Measurements from ENCODE around the gene MRRF. TPM values are rescaled to one million over a fixed set of nuclear protein-coding genes. Genes with fewer than 3 reads are reported as not detected.
A peak's percentile ranks its signal among the peaks of the same experiment; 100 is the strongest.

The MRRF gene
- total and polyA plus RNA-seq, 4 experiments from 2014 or later: 15.6 to 27.3 (median 22.5) TPM

DNA sequence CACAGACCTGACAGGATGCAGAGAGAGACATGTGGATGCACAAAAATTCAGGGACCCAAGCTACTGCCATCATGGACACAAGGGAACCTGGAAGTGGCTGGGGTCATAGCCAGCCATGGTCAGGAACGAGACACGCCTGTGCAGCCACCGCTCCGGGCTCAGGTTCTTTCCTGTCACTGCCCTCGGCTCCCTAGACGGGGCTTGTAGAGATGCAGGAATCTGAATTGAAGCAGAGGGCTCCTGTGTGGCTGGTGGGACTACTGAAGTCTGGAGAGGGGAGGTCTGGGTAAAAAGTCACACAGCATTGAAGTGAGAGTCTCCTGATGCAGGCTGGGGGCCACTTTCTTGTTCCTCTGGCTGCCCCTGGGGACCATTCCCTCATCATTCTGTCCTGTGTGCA, 73.9 kb downstream of the MRRF start:
- intact Hi-C loops (cut with micrococcal nuclease): no loop called here
- DNase-seq: no peak
- Histone ChIP-seq H3K36me3 (ENCODE audit: insufficient read depth, low read length) (no peaks in the 10 kb centered on the region), H3K27ac (ENCODE audit: low read depth, low read length) (no peak overlapping the region), H3K9me3 (ENCODE audit: control insufficient read depth in 1 of 2, low read length in 2 of 2) (no peaks in the 10 kb centered on the region), H3K4me1 (ENCODE audit: insufficient read depth, low read length) (no peaks in the 10 kb centered on the region), H3K4me3 (ENCODE audit: low read length in 2 of 2) (no peak overlapping the region), H3K27me3 (ENCODE audit: insufficient read depth, low read length) (no peaks in the 10 kb centered on the region)
- Mint-ChIP-seq H3K4me3 (no peak overlapping the region), H3K36me3 (no peaks in the 10 kb centered on the region), H3K4me1 (no peaks in the 10 kb centered on the region), H3K27me3 (peaks cover 2% of the 10 kb centered on the region in 2 donors), H3K9me3 (no peaks in the 10 kb centered on the region), H3K27ac (no peak overlapping the region)
- CTCF ChIA-PET (ENCODE audit: partially characterized antibody): interaction anchor here (2.0 to 4.6 kb wide), 2 partner anchors 12 to 239 kb away, joined by 8 to 20 read pairs; no protein-coding TSS in a partner anchor
- POLR2A ChIA-PET (ENCODE audit: partially characterized antibody): no interaction called here

DNA sequence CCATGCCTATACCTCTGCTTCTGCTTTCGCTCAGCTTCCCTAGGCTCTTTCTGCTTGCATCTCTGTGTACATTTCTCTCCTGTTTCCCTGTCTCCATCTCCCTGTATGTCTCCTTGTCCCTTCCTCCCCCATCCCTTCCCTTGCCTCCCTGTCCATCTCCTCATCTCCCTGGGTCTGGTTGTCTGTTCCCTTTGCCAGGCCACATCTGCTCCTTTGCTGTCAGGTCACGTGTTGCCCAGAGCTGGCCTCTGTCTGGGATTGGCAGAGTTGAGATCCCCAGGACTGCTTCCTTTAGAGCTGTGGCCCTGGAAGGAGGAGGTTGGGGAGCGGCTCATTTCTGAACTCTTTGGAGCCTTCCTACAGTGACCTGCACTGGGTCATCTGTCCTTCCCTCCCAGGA, 74.3 kb downstream of the MRRF start:
- ChIA-PET POLR2A (ENCODE audit: partially characterized antibody) (no interaction called here), CTCF (ENCODE audit: partially characterized antibody) (interaction anchor here (2.0 to 4.6 kb wide), 2 partner anchors 11 to 240 kb away, joined by 8 to 20 read pairs; no protein-coding TSS in a partner anchor)
- intact Hi-C loops (cut with micrococcal nuclease): no loop called here
- DNase-seq: no peak
- H3K4me3 Mint-ChIP-seq: no peak overlapping the region
- Histone ChIP-seq H3K36me3 (ENCODE audit: insufficient read depth, low read length) (no peaks in the 10 kb centered on the region), H3K4me3 (ENCODE audit: low read length in 2 of 2) (no peak overlapping the region), H3K9me3 (ENCODE audit: control insufficient read depth in 1 of 2, low read length in 2 of 2) (no peaks in the 10 kb centered on the region), H3K27me3 (ENCODE audit: insufficient read depth, low read length) (no peaks in the 10 kb centered on the region), H3K27ac (ENCODE audit: low read depth, low read length) (no peak overlapping the region), H3K4me1 (ENCODE audit: insufficient read depth, low read length) (no peaks in the 10 kb centered on the region)
- no peaks in the 10 kb centered on the region for H3K9me3 Mint-ChIP-seq
- H3K27me3 Mint-ChIP-seq: peaks cover 3 to 4% of the 10 kb centered on the region in 2 donors
- H3K4me1 Mint-ChIP-seq: no peaks in the 10 kb centered on the region
- no peak overlapping the region for H3K27ac Mint-ChIP-seq
- H3K36me3 Mint-ChIP-seq: no peaks in the 10 kb centered on the region

DNA sequence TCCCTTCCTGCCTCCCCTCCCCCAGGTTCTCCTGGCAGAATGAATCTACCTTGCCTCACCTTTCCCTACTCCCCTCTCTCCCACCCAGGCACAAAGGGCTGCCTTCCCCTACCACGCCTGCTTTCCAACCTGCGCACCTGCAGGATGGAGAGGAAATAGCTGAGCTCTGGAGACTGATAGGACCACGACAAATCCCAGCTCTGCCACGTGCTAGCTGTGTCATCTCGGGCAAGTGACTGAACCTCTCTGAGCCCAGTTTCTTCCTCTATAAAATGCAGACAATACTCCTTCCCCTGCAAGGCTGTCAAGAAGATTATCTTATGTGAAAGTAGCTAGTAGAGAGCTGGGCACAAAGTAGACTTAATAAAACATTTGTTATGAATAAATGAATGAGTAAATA, 74.9 kb downstream of the MRRF start:
- Mint-ChIP-seq H3K27me3 (peaks cover 4 to 5% of the 10 kb centered on the region in 2 donors), H3K9me3 (no peaks in the 10 kb centered on the region), H3K36me3 (no peaks in the 10 kb centered on the region), H3K4me1 (no peaks in the 10 kb centered on the region), H3K27ac (no peak overlapping the region), H3K4me3 (no peak overlapping the region)
- H3K36me3 ChIP-seq (ENCODE audit: insufficient read depth, low read length): no peaks in the 10 kb centered on the region
- H3K4me3 ChIP-seq (ENCODE audit: low read length in 2 of 2): no peak overlapping the region
- H3K27me3 ChIP-seq (ENCODE audit: insufficient read depth, low read length): no peaks in the 10 kb centered on the region
- intact Hi-C loops (cut with micrococcal nuclease): no loop called here
- CTCF ChIA-PET (ENCODE audit: partially characterized antibody): interaction anchor here (2.0 to 4.6 kb wide), 2 partner anchors 11 to 241 kb away, joined by 8 to 20 read pairs; no protein-coding TSS in a partner anchor
- no peaks in the 10 kb centered on the region for H3K9me3 ChIP-seq (ENCODE audit: control insufficient read depth in 1 of 2, low read length in 2 of 2)
- no peak overlapping the region for H3K27ac ChIP-seq (ENCODE audit: low read depth, low read length)
- no peak for DNase-seq
- POLR2A ChIA-PET (ENCODE audit: partially characterized antibody): no interaction called here
- H3K4me1 ChIP-seq (ENCODE audit: insufficient read depth, low read length): no peaks in the 10 kb centered on the region

DNA sequence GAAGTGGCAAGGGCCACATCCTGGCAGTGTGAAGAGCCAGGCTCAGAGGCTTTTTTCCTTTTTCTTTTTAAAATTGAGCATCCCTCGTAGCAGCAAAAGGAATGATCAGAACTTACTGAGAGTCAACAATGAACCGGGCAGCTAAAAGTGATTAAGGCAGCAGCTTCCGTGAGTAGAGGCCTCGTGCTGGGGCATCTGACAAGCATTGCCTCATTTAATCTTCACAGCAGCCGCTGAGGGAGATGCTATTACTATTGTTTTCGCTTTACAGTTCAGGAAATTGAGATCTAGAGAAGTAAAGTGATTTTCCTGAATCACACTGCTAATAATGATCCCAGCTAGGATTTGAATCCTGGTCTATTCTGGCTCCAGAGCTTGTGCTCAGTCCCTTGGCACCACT, 75.5 kb downstream of the MRRF start:
- intact Hi-C loops (cut with micrococcal nuclease): no loop called here

DNA sequence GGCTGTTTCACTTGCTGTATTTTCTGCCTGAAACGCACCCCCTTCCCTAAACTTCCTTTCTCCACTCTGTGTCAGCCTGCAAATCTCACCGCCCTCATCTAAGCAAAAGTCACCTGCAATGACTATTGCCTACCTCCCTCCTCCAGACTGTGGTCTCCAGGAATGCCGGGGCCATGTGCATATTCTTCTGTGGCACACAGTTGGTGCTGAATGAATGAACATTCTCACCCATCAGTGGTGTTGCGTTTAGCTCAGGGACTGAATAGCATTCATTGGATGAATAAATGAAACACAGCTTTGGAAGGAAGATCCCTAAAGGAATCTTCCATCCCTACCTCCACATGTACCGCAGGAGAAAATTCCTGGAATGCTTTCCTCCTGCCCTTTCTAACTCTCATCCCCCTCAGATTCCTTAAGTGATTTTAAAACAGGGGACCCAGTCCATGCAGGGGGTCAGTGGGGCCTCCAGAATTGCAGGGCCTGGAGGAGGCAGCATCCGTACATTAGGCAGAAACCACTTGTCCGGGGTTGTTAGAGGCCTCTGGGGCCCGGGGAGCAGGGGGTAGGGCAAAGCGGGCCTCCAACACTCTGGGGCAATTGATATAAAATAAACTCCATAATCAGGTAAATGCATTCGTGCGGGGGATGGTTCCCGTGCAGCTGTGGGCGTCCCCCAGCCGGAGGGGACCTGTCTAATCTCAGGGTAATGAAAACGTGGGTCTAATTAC, 77.8 kb downstream of the MRRF start:
- CTCF ChIA-PET (ENCODE audit: partially characterized antibody): interaction anchor here (1.1 kb wide), 1 partner anchor 243 kb away, joined by 3 read pairs; no protein-coding TSS in a partner anchor
- no peak overlapping the region for H3K4me3 ChIP-seq (ENCODE audit: low read length in 2 of 2)
- H3K27me3 ChIP-seq (ENCODE audit: insufficient read depth, low read length): peaks cover 3% of the 10 kb centered on the region
- no peaks in the 10 kb centered on the region for H3K36me3 Mint-ChIP-seq
- no peak overlapping the region for H3K4me3 Mint-ChIP-seq
- peaks cover 11 to 22% of the 10 kb centered on the region in 2 donors for H3K27me3 Mint-ChIP-seq
- POLR2A ChIA-PET (ENCODE audit: partially characterized antibody): no interaction called here
- H3K4me1 ChIP-seq (ENCODE audit: insufficient read depth, low read length): peaks cover 4% of the 10 kb centered on the region
- intact Hi-C loops (cut with micrococcal nuclease): no loop called here
- no peak for DNase-seq
- H3K27ac Mint-ChIP-seq: peak overlapping the region in 1 of 7 donors; percentile 15
- H3K9me3 Mint-ChIP-seq: no peaks in the 10 kb centered on the region
- peaks cover 0 to 4% (median 2%) of the 10 kb centered on the region in 4 donors for H3K4me1 Mint-ChIP-seq
- no peaks in the 10 kb centered on the region for H3K36me3 ChIP-seq (ENCODE audit: insufficient read depth, low read length)
- H3K9me3 ChIP-seq (ENCODE audit: control insufficient read depth in 1 of 2, low read length in 2 of 2): no peaks in the 10 kb centered on the region
- no peak overlapping the region for H3K27ac ChIP-seq (ENCODE audit: low read depth, low read length)

More for the DNA sequence above, 75.5 kb downstream of the MRRF start:
- H3K27me3 ChIP-seq (ENCODE audit: insufficient read depth, low read length): no peaks in the 10 kb centered on the region
- ChIA-PET CTCF (ENCODE audit: partially characterized antibody) (interaction anchor here (2.0 to 4.6 kb wide), 2 partner anchors 10 to 241 kb away, joined by 8 to 20 read pairs; no protein-coding TSS in a partner anchor), POLR2A (ENCODE audit: partially characterized antibody) (no interaction called here)
- H3K27ac ChIP-seq (ENCODE audit: low read depth, low read length): no peak overlapping the region
- no peak for DNase-seq
- H3K36me3 ChIP-seq (ENCODE audit: insufficient read depth, low read length): no peaks in the 10 kb centered on the region
- H3K27ac Mint-ChIP-seq: no peak overlapping the region
- H3K4me1 ChIP-seq (ENCODE audit: insufficient read depth, low read length): no peaks in the 10 kb centered on the region
- H3K36me3 Mint-ChIP-seq: no peaks in the 10 kb centered on the region
- no peaks in the 10 kb centered on the region for H3K9me3 Mint-ChIP-seq
- H3K9me3 ChIP-seq (ENCODE audit: control insufficient read depth in 1 of 2, low read length in 2 of 2): no peaks in the 10 kb centered on the region
- H3K4me3 ChIP-seq (ENCODE audit: low read length in 2 of 2): no peak overlapping the region
- H3K4me1 Mint-ChIP-seq: no peaks in the 10 kb centered on the region
- H3K4me3 Mint-ChIP-seq: no peak overlapping the region
- H3K27me3 Mint-ChIP-seq: peaks cover 6% of the 10 kb centered on the region in 2 donors

DNA sequence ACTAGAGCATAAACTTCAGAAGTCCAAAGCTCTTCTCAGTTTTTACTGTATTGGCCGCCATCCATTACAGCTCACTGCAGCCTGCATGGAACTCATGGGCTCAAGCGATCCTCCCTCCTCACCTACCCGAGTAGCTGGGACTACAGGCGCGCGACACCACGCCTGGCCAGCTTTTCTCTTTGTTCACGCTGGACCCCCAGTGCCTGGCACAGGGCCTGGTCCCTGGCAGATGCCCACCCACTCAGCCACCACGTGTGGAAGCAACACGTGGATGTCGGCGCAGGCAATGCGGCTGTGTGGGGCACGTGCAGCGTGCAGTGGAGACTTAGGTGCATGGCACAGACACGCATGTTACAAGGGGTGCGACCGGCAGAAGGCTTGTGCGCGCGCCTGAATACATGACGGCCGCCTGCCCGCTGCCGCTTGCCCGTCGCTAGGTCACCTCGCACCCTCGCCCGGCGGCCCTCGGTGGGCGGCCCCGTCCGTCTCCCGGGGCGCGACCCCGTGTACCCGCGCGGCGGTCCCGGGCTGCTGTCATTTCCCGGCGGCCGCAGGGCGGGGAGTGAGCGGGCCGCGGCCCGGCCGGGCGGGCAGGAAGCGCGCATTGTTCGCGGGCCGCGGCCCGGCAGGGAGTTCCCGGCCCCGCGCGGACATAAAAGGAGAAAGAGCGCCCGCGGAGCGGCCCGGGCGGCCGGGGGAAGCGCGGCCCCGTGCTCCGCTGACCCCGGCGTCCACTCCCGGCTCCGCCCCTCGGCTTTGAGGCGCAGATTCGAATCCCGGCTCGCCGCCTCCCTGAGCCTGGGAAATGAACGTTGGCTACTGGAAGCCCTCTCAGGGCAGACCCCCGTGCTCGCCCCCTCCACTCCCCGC, 82.0 kb downstream of the MRRF start:
- Histone ChIP-seq H3K9me3 (ENCODE audit: control insufficient read depth in 1 of 2, low read length in 2 of 2) (no peaks in the 10 kb centered on the region), H3K36me3 (ENCODE audit: insufficient read depth, low read length) (no peaks in the 10 kb centered on the region), H3K4me1 (ENCODE audit: insufficient read depth, low read length) (peaks cover 7% of the 10 kb centered on the region), H3K27me3 (ENCODE audit: insufficient read depth, low read length) (peaks cover 13% of the 10 kb centered on the region), H3K4me3 (ENCODE audit: low read length in 2 of 2) (peak overlapping the region in 1 of 2 donors; percentile 28), H3K27ac (ENCODE audit: low read depth, low read length) (no peak overlapping the region)
- no peaks in the 10 kb centered on the region for H3K36me3 Mint-ChIP-seq
- H3K27ac Mint-ChIP-seq: no peak overlapping the region
- H3K4me3 Mint-ChIP-seq: peak overlapping the region; percentile 70 to 86 (median 79)
- CTCF ChIA-PET (ENCODE audit: partially characterized antibody): interaction anchor here (1.1 to 7.1 kb wide), 4 partner anchors 11 to 249 kb away, joined by 3 to 143 read pairs (median 18); no protein-coding TSS in a partner anchor
- H3K4me1 Mint-ChIP-seq: peaks cover 0 to 7% (median 3%) of the 10 kb centered on the region in 4 donors
- peaks cover 23 to 50% of the 10 kb centered on the region in 2 donors for H3K27me3 Mint-ChIP-seq
- POLR2A ChIA-PET (ENCODE audit: partially characterized antibody): no interaction called here
- intact Hi-C loops (cut with micrococcal nuclease): no loop called here
- DNase-seq: no peak
- no peaks in the 10 kb centered on the region for H3K9me3 Mint-ChIP-seq

Data from CD4-positive, alpha-beta memory T cell (primary cell).